Ovary (tissue), 3 donors: Measurements from ENCODE around the gene SLITRK4.

Source experiments
- CTCF ChIP-seq, 3 donors: fragments of 450-650 bp in 2 of 3; fragments of 200-600 bp in 1 of 3; IDR thresholded peaks; one replicate each; pipeline versions ENCODE4 v1.5.1 to v1.8.0; 2016 to 2022; ENCODE audit warnings: antibody characterized with exemption in 3 of 3, mild to moderate bottlenecking in 1 of 3
- EP300 ChIP-seq: sonication (generic); formaldehyde crosslinking; IDR thresholded peaks from one replicate; pipeline ENCODE4 v1.6.1; 2017; ENCODE audit warnings: antibody characterized with exemption
- POLR2A ChIP-seq: fragments of 450-650 bp; IDR thresholded peaks from one replicate; pipeline ENCODE4 v1.6.1; 2017; ENCODE audit warnings: antibody characterized with exemption, mild to moderate bottlenecking, moderate library complexity
- donor health status: DM: no; HTN: no; CAD: no.

DNA sequence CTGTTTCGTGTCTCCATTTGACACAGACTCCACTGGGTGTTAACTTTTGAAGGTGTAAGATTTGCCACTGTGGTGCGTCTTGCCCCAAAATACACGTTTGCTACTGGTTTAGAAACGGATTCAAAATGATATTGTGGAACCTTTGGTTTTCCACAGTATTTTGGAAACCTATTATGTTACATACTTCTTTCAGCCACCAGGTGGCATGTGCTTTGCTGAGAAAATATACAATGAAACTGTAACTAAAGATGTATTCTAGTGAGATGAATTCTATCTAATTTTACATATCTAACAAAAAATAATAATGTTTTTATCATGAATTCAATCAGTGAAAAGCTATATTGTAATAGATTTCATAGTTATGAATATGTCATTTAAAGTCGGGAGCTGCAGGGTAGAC is 28.4 kb upstream of the SLITRK4 start:
- TF ChIP-seq CTCF (IDR thresholded peaks at IDR 0.05) (no peak), POLR2A (no peak), EP300 (no peak)
